Fibroblast of upper back skin (primary cell): ENCODE results near the gene SHANK3.

Experiments used
- DNase-seq: peaks from one replicate; pipeline ENCODE4 v3.0.0-alpha.2; 2013

SHANK3 gene

GRCh38 chr22:50700387-50701075 lies 27.9 kb downstream of the SHANK3 start:
- no peak for DNase-seq

- DNase-seq: no peak
Observed at GRCh38 chr22:50701076-50701419, 28.4 kb downstream of the SHANK3 start.

GRCh38 chr22:50701428-50702154 lies 29.0 kb downstream of the SHANK3 start:
- no peak for DNase-seq

GRCh38 chr22:50702261-50702671 lies 29.6 kb downstream of the SHANK3 start:
- DNase-seq: no peak

GRCh38 chr22:50702821-50703725 lies 30.4 kb downstream of the SHANK3 start:
- DNase-seq: no peak

- no peak for DNase-seq
Observed at GRCh38 chr22:50703726-50704509, 31.3 kb downstream of the SHANK3 start.

- no peak for DNase-seq
Observed at GRCh38 chr22:50704510-50705218, 32.0 kb downstream of the SHANK3 start.

- DNase-seq: peak; percentile 76
Observed at GRCh38 chr22:50705219-50705691, 32.6 kb downstream of the SHANK3 start.

GRCh38 chr22:50705851-50706351 lies 33.3 kb downstream of the SHANK3 start:
- DNase-seq: no peak

GRCh38 chr22:50706481-50707125 lies 34.0 kb downstream of the SHANK3 start:
- no peak for DNase-seq

- DNase-seq: no peak
Observed at GRCh38 chr22:50708474-50708873, 35.9 kb downstream of the SHANK3 start.

- DNase-seq: no peak
Observed at GRCh38 chr22:50708996-50709395, 36.4 kb downstream of the SHANK3 start.

GRCh38 chr22:50710221-50710620 lies 37.6 kb downstream of the SHANK3 start:
- no peak for DNase-seq

- DNase-seq: no peak
Observed at GRCh38 chr22:50710886-50711285, 38.3 kb downstream of the SHANK3 start.

GRCh38 chr22:50711446-50712340 lies 39.1 kb downstream of the SHANK3 start:
- no peak for DNase-seq

- no peak for DNase-seq
Observed at GRCh38 chr22:50712341-50713007, 39.9 kb downstream of the SHANK3 start.

GRCh38 chr22:50713008-50713385 lies 40.4 kb downstream of the SHANK3 start:
- no peak for DNase-seq

- no peak for DNase-seq
Observed at GRCh38 chr22:50713571-50714056, 41.0 kb downstream of the SHANK3 start.

GRCh38 chr22:50714150-50714549 lies 41.5 kb downstream of the SHANK3 start:
- no peak for DNase-seq
